CD14-positive monocyte (primary cell): ENCODE measurements around the gene CGRRF1. TPM values are rescaled to one million over a fixed set of nuclear protein-coding genes. Genes with fewer than 3 reads are reported as not detected.

ENCODE experiments used
- DNase-seq, 3 donors: peaks; one replicate each; pipeline ENCODE4 v3.0.0-alpha.2; 2011 to 2022
- H2AFZ ChIP-seq: 2 replicates; pipeline ENCODE4 v1.6.0; 2012; ENCODE audit warnings: mild to moderate bottlenecking, low read depth, low read length, inconsistent platforms; ENCODE audit not compliant: insufficient read depth, poor library complexity, severe bottlenecking
- H3K27ac ChIP-seq, 2 donors: 1 replicate in 1 of 2; 2 replicates in 1 of 2; pipeline ENCODE4 v1.5.1; 2012 to 2013; ENCODE audit warnings: low read length in 2 of 2, control low read depth in 1 of 2, inconsistent platforms in 1 of 2, low read depth in 1 of 2, mild to moderate bottlenecking in 1 of 2
- H3K27me3 ChIP-seq, 2 donors: one replicate each; pipeline versions ENCODE4 v1.6.0 to v1.6.1; 2011 to 2013; ENCODE audit warnings: low read length in 2 of 2; ENCODE audit not compliant: control insufficient read depth in 2 of 2, insufficient read depth in 2 of 2
- H3K36me3 ChIP-seq, 2 donors: replicated peaks in 1 of 2; 1 replicate in 1 of 2; 2 replicates in 1 of 2; pipeline versions ENCODE4 v1.5.1 to v1.6.1; 2012 to 2013; ENCODE audit warnings: low read length in 2 of 2, control low read depth in 1 of 2, inconsistent platforms in 1 of 2, mild to moderate bottlenecking in 1 of 2; ENCODE audit not compliant: insufficient read depth in 2 of 2, control insufficient read depth in 1 of 2
- H3K4me1 ChIP-seq, 2 donors: 1 replicate in 1 of 2; 2 replicates in 1 of 2; pipeline versions ENCODE4 v1.5.1 to v1.6.1; 2012 to 2013; ENCODE audit warnings: low read length in 2 of 2, control low read depth in 1 of 2, inconsistent platforms in 1 of 2, mild to moderate bottlenecking in 1 of 2, moderate library complexity in 1 of 2; ENCODE audit not compliant: insufficient read depth in 2 of 2, control insufficient read depth in 1 of 2
- H3K4me2 ChIP-seq: replicated peaks from 2 replicates; pipeline ENCODE3; 2012; ENCODE audit warnings: low read length, moderate library complexity, mild to moderate bottlenecking; ENCODE audit not compliant: poor library complexity, severe bottlenecking; ENCODE audit errors: extremely low read depth
- H3K4me3 ChIP-seq, 3 experiments: fragments of 200-600 bp in 1 of 3; sonication (generic) in 1 of 3; replicated peaks in 1 of 3; 1 replicate in 2 of 3; 2 replicates in 1 of 3; pipeline ENCODE4 v1.5.1; 2011 to 2013; ENCODE audit warnings: low read length in 3 of 3, mild to moderate bottlenecking in 3 of 3, control low read depth in 2 of 3, low read depth in 2 of 3, inconsistent platforms in 1 of 3, moderate library complexity in 1 of 3
- H3K79me2 ChIP-seq: 2 replicates; pipeline ENCODE4 v1.6.0; 2012; ENCODE audit warnings: mild to moderate bottlenecking, control low read depth, inconsistent platforms, low read length, moderate library complexity; ENCODE audit not compliant: insufficient read depth
- H3K9ac ChIP-seq: 2 replicates; pipeline ENCODE4 v1.6.0; 2017; ENCODE audit warnings: low read length, mild to moderate bottlenecking; ENCODE audit not compliant: insufficient read depth, poor library complexity, severe bottlenecking
- H3K9me3 ChIP-seq, 2 donors: replicated peaks in 1 of 2; 1 replicate in 1 of 2; 2 replicates in 1 of 2; pipeline versions ENCODE4 v1.5.1 to v1.6.1; 2012 to 2013; ENCODE audit warnings: low read length in 2 of 2, control low read depth in 1 of 2; ENCODE audit not compliant: control insufficient read depth in 1 of 2, insufficient read depth in 1 of 2
- H4K20me1 ChIP-seq: 2 replicates; pipeline ENCODE4 v1.6.0; 2012; ENCODE audit warnings: mild to moderate bottlenecking, low read length, control low read depth, moderate library complexity; ENCODE audit not compliant: insufficient read depth
- H3K27ac Mint-ChIP-seq, 7 donors: one replicate each; pipeline ENCODE4 v1.8.0; 2020; ENCODE audit warnings: mild to moderate bottlenecking in 7 of 7, mixed read lengths in 7 of 7, moderate library complexity in 6 of 7, inconsistent platforms in 2 of 7
- H3K27me3 Mint-ChIP-seq, 3 donors: one replicate each; pipeline ENCODE4 v1.8.0; 2021 to 2022; ENCODE audit warnings: low read depth in 3 of 3, mild to moderate bottlenecking in 3 of 3, mixed read lengths in 3 of 3, moderate library complexity in 3 of 3, inconsistent platforms in 1 of 3
- H3K36me3 Mint-ChIP-seq, 2 donors: one replicate each; pipeline ENCODE4 v1.8.0; 2020; ENCODE audit warnings: mixed read lengths in 2 of 2, inconsistent platforms in 1 of 2, mild to moderate bottlenecking in 1 of 2
- H3K4me1 Mint-ChIP-seq: one replicate; pipeline ENCODE4 v1.8.0; 2020; ENCODE audit warnings: mild to moderate bottlenecking, mixed read lengths
- H3K4me3 Mint-ChIP-seq, 2 donors: one replicate each; pipeline ENCODE4 v1.8.0; 2020; ENCODE audit warnings: mild to moderate bottlenecking in 2 of 2, mixed read lengths in 2 of 2, moderate library complexity in 1 of 2
- H3K9me3 Mint-ChIP-seq, 7 donors: one replicate each; pipeline ENCODE4 v1.8.0; 2020 to 2022; ENCODE audit warnings: mixed read lengths in 7 of 7, mild to moderate bottlenecking in 6 of 7, moderate library complexity in 6 of 7, inconsistent platforms in 2 of 7
- WGBS: methylation state at CpG from one replicate; pipeline ENCODE4 v1.1.5; 2013; ENCODE audit warnings: missing lambda C conversion rate; ENCODE audit not compliant: insufficient coverage; 5-methylcytosine and 5-hydroxymethylcytosine counted together
- intact Hi-C, 2 donors: fragments of 100-400 bp; cut with micrococcal nuclease; formaldehyde crosslinking; loops; one replicate each; pipeline versions ENCODE4 v1.15.0 to v1.15.1; 2023
- polyA plus RNA-seq, 3 donors: library from polyadenylated mRNA; depleted of rRNA in 1 of 3; unstranded in 2 of 3; stranded (reverse) in 1 of 3; fragments of 300-500 nt in 2 of 3; fragments of >200 nt in 1 of 3; fragmentation: Illumina TruSeq in 2 of 3; gene quantifications; 1 replicate in 2 of 3; 2 replicates in 1 of 3; pipeline ENCODE4 v1.2.3, GENCODE V29; 2012 to 2021
- TF ChIP-seq, protein P1 (sequence below): fragments of 200-600 bp; IDR thresholded peaks from one replicate; pipeline ENCODE4 v1.8.0; 2022; ENCODE audit warnings: antibody characterized with exemption, mild to moderate bottlenecking

The CGRRF1 gene
- polyA plus RNA-seq, 3 donors: 5.8 to 19.4 (median 18.6) TPM

- WGBS: no CpG with 5 or more reads among the region's 1 CpG
- Histone ChIP-seq H3K4me3 (no peak overlapping the region), H3K9ac (no peak overlapping the region), H4K20me1 (no peaks in the 10 kb centered on the region), H3K4me1 (no peaks in the 10 kb centered on the region), H3K36me3 (no peaks in the 10 kb centered on the region), H3K27me3 (no peaks in the 10 kb centered on the region), H3K4me2 (no peak overlapping the region), H3K79me2 (no peaks in the 10 kb centered on the region), H3K9me3 (no peaks in the 10 kb centered on the region), H2AFZ (no peak overlapping the region), H3K27ac (no peak overlapping the region)
- intact Hi-C loops: no loop called here
- no peak for DNase-seq
- Mint-ChIP-seq H3K9me3 (peaks cover 0 to 2% (median 0%) of the 10 kb centered on the region in 7 donors), H3K27me3 (peaks cover 0 to 7% (median 6%) of the 10 kb centered on the region in 3 donors), H3K36me3 (no peaks in the 10 kb centered on the region), H3K4me3 (no peak overlapping the region), H3K4me1 (peaks cover 4% of the 10 kb centered on the region), H3K27ac (no peak overlapping the region)
- TF ChIP-seq, protein P1, sequence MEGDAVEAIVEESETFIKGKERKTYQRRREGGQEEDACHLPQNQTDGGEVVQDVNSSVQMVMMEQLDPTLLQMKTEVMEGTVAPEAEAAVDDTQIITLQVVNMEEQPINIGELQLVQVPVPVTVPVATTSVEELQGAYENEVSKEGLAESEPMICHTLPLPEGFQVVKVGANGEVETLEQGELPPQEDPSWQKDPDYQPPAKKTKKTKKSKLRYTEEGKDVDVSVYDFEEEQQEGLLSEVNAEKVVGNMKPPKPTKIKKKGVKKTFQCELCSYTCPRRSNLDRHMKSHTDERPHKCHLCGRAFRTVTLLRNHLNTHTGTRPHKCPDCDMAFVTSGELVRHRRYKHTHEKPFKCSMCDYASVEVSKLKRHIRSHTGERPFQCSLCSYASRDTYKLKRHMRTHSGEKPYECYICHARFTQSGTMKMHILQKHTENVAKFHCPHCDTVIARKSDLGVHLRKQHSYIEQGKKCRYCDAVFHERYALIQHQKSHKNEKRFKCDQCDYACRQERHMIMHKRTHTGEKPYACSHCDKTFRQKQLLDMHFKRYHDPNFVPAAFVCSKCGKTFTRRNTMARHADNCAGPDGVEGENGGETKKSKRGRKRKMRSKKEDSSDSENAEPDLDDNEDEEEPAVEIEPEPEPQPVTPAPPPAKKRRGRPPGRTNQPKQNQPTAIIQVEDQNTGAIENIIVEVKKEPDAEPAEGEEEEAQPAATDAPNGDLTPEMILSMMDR: no peak
Measured at GRCh38 chr14:54584097-54584496, 74.4 kb downstream of the CGRRF1 start.

DNA sequence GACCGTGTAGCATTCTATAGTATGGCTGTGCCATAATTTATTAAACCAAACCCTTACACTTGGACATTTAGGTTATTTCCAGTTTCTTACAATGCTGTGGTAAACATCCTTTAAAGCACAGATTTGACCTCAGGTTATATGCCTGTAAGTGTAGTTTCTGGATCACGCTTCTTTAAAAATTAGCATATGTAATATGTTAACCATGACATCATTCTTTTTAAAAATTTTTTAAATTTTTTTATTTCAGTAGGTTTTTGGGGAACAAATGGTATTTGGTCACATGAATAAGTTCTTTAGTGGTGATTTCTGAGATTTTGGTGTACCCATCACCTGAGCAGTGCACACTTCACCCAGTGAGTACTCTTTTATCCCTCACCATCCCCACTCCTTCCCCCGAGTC is 75.5 kb downstream of the CGRRF1 start:
- Histone ChIP-seq H3K36me3 (no peaks in the 10 kb centered on the region), H3K4me2 (no peak overlapping the region), H3K4me3 (no peak overlapping the region), H2AFZ (no peak overlapping the region), H3K79me2 (no peaks in the 10 kb centered on the region), H3K27me3 (no peaks in the 10 kb centered on the region), H3K9me3 (no peaks in the 10 kb centered on the region), H3K27ac (no peak overlapping the region), H4K20me1 (no peaks in the 10 kb centered on the region), H3K9ac (no peak overlapping the region), H3K4me1 (no peaks in the 10 kb centered on the region)
- no peak for DNase-seq
- Mint-ChIP-seq H3K9me3 (peaks cover 0 to 2% (median 0%) of the 10 kb centered on the region in 7 donors), H3K4me3 (no peak overlapping the region), H3K27me3 (peaks cover 0 to 7% (median 6%) of the 10 kb centered on the region in 3 donors), H3K36me3 (no peaks in the 10 kb centered on the region), H3K27ac (no peak overlapping the region), H3K4me1 (no peaks in the 10 kb centered on the region)
- TF ChIP-seq, protein P1: no peak
- no CpG with 5 or more reads among the region's 3 CpGs for WGBS
- intact Hi-C loops: no loop called here

Other genes starting within 250 kb of the CGRRF1 start
- gene CDKN3, start 112.9 kb upstream of the CGRRF1 start, polyA plus RNA-seq: 1 to 10 TPM in 1 of 3 donors, under 1 TPM in 2; 0.45 to 1.8 (median 0.65) TPM
- 100 to 1,000 TPM; 109 to 162 (median 138) TPM for gene CNIH1, start 68.5 kb upstream of the CGRRF1 start, polyA plus RNA-seq
- 10 to 100 TPM; 10.8 to 41.1 (median 26.1) TPM for gene GMFB, start 20.9 kb upstream of the CGRRF1 start, polyA plus RNA-seq
- 1 to 10 TPM; 3.2 to 8.6 (median 4.2) TPM for gene SAMD4A, start 57.2 kb downstream of the CGRRF1 start, polyA plus RNA-seq